ENCODE data around the gene PRKACG.

Gene PRKACG

GRCh38 chr9:69012696-69013381, 1.1 kb downstream of the PRKACG start:
- no peak for TF ChIP-seq CTCF (IDR thresholded peaks at IDR 0.05; ENCODE audit: low read depth, low read length)
- Histone ChIP-seq H3K4me3 (ENCODE audit: low read depth, low read length) (no peak overlapping the region), H3K36me3 (no peaks in the 10 kb centered on the region), H3K4me1 (no peaks in the 10 kb centered on the region), H3K27me3 (peaks cover 19% of the 10 kb centered on the region), H3K9me3 (no peaks in the 10 kb centered on the region)
- no peak for DNase-seq

- Histone ChIP-seq H3K36me3 (no peaks in the 10 kb centered on the region), H3K9me3 (no peaks in the 10 kb centered on the region), H3K4me3 (ENCODE audit: low read depth, low read length) (no peak overlapping the region), H3K4me1 (no peaks in the 10 kb centered on the region), H3K27me3 (peaks cover 35% of the 10 kb centered on the region)
- TF ChIP-seq CTCF (IDR thresholded peaks at IDR 0.05; ENCODE audit: low read depth, low read length) = no peak
- no peak for DNase-seq
These were observed 4.2 kb downstream of the PRKACG start for GRCh38 chr9:69009708-69010107.

GRCh38 chr9:69004836-69005235, 9.1 kb downstream of the PRKACG start:
- Histone ChIP-seq H3K9me3 (no peaks in the 10 kb centered on the region), H3K27me3 (peaks cover 54% of the 10 kb centered on the region), H3K36me3 (no peaks in the 10 kb centered on the region), H3K4me3 (ENCODE audit: low read depth, low read length) (no peak overlapping the region), H3K4me1 (no peaks in the 10 kb centered on the region)
- TF ChIP-seq CTCF (IDR thresholded peaks at IDR 0.05; ENCODE audit: low read depth, low read length) = no peak
- no peak for DNase-seq

GRCh38 chr9:69003051-69003450, 10.9 kb downstream of the PRKACG start:
- H3K36me3 ChIP-seq = no peaks in the 10 kb centered on the region
- H3K4me1 ChIP-seq = no peaks in the 10 kb centered on the region
- H3K27me3 ChIP-seq = peaks cover 52% of the 10 kb centered on the region
- H3K4me3 ChIP-seq (ENCODE audit: low read depth, low read length) = no peak overlapping the region
- DNase-seq = no peak
- no peak for TF ChIP-seq CTCF (IDR thresholded peaks at IDR 0.05; ENCODE audit: low read depth, low read length)
- H3K9me3 ChIP-seq = no peaks in the 10 kb centered on the region

- H3K36me3 ChIP-seq = no peaks in the 10 kb centered on the region
- H3K27me3 ChIP-seq = peaks cover 50% of the 10 kb centered on the region
- no peak for DNase-seq
- H3K9me3 ChIP-seq = no peaks in the 10 kb centered on the region
- H3K4me3 ChIP-seq (ENCODE audit: low read depth, low read length) = no peak overlapping the region
- no peaks in the 10 kb centered on the region for H3K4me1 ChIP-seq
- TF ChIP-seq CTCF (IDR thresholded peaks at IDR 0.05; ENCODE audit: low read depth, low read length) = no peak
These were observed 12.0 kb downstream of the PRKACG start for GRCh38 chr9:69001921-69002320.

- Histone ChIP-seq H3K36me3 (no peaks in the 10 kb centered on the region), H3K4me1 (no peaks in the 10 kb centered on the region), H3K4me3 (ENCODE audit: low read depth, low read length) (no peak overlapping the region), H3K27me3 (peaks cover 45% of the 10 kb centered on the region), H3K9me3 (no peaks in the 10 kb centered on the region)
- peak; percentile 92 for TF ChIP-seq CTCF (IDR thresholded peaks at IDR 0.05; ENCODE audit: low read depth, low read length)
- peak; percentile 58 for DNase-seq
These were observed 14.4 kb downstream of the PRKACG start for GRCh38 chr9:68999393-69000105.
